Activated naive CD8-positive, alpha-beta T cell treated with anti-CD3 and anti-CD28 coated beads for 36 hours (primary cell): Measurements from ENCODE around the gene STEAP3. TPM values are rescaled to one million over a fixed set of nuclear protein-coding genes. Genes with fewer than 3 reads are reported as not detected.
A peak's percentile ranks its signal among the peaks of the same experiment; 100 is the strongest.

ENCODE experiments used
- DNase-seq: peaks from one replicate; pipeline ENCODE4 v3.0.0; 2021
- H3K27ac Mint-ChIP-seq: one replicate; pipeline ENCODE4 v1.8.0; 2022; ENCODE audit warnings: mild to moderate bottlenecking, moderate library complexity, mixed read lengths
- H3K27me3 Mint-ChIP-seq: one replicate; pipeline ENCODE4 v1.8.0; 2022; ENCODE audit warnings: mild to moderate bottlenecking, mixed read lengths
- H3K36me3 Mint-ChIP-seq: one replicate; pipeline ENCODE4 v1.8.0; 2021; ENCODE audit warnings: mild to moderate bottlenecking, mixed read lengths
- H3K4me1 Mint-ChIP-seq: one replicate; pipeline ENCODE4 v1.8.0; 2021; ENCODE audit warnings: mixed read lengths
- H3K4me3 Mint-ChIP-seq: one replicate; pipeline ENCODE4 v1.8.0; 2022; ENCODE audit warnings: mild to moderate bottlenecking, moderate library complexity, mixed read lengths
- H3K9me3 Mint-ChIP-seq: one replicate; pipeline ENCODE4 v1.8.0; 2022; ENCODE audit warnings: mixed read lengths
- total RNA-seq, 2 experiments: library from RNA; stranded (reverse); gene quantifications; one replicate each; pipeline ENCODE4 v1.2.3, GENCODE V29; 2021

Gene STEAP3
- total RNA-seq, 2 experiments from 2014 or later, result 0.60 to 0.90 TPM

DNA sequence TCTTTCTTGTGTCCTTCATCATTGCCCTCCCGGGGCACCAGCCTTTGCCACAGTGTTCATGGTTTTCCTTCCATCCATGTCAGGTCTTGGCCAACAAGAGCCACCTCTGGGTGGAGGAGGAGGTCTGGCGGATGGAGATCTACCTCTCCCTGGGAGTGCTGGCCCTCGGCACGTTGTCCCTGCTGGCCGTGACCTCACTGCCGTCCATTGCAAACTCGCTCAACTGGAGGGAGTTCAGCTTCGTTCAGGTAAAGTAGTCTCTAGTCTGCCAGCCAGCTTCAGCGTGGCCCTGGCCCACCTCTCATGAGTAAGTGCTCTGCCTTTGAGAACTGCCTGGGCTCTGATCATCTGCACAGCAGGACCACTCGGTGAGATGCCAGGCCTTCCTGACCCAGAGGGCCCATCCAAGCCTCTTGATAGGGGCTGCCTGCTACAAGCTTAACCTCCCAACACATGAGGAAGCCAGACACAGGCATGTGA, 31.0 kb downstream of the STEAP3 start:
- DNase-seq, result no peak
- Mint-ChIP-seq H3K36me3 (no peaks in the 10 kb centered on the region), H3K4me3 (no peak overlapping the region), H3K27ac (no peak overlapping the region), H3K9me3 (no peaks in the 10 kb centered on the region), H3K4me1 (no peaks in the 10 kb centered on the region), H3K27me3 (no peaks in the 10 kb centered on the region)

DNA sequence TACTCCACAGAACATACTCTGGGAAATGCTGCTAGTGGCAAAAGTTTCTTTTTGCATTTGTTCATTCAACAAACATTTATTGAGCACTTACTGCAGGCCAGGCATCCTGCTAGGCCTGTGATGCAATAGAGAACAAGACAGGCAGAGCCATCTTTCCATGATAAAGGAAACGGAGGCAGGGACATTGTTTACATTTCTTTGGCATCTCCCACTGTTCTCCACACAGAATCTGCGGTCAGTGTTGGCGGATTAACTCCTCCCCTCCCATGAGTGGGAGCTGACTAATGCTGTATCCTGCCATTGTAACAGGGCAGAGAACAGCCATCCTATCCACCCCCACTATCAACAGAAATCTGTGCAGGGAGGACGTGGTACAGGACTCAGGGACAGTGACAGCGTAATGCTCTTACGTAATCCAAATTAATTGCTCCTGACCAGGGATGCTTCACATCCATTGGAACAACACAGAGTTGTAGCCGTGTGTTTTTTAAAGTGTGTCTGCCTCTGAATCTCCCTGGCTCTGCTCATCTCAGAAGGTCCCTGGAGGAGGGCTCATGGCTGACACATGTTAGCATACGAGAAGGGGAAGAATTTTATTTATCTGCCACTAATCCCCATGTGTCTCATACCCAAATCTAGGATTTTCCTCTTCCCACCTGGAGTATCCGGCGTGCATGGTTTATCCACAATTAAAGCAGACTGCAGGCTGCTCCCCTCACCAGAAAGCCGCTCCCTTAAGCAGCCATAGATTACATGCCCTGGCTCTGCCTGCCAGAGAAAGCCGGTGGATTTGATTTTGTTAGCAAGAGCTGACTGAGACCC, 32.3 kb downstream of the STEAP3 start:
- Mint-ChIP-seq H3K4me1 (no peaks in the 10 kb centered on the region), H3K27me3 (no peaks in the 10 kb centered on the region), H3K9me3 (no peaks in the 10 kb centered on the region), H3K4me3 (no peak overlapping the region), H3K27ac (no peak overlapping the region), H3K36me3 (no peaks in the 10 kb centered on the region)
- DNase-seq, result no peak

DNA sequence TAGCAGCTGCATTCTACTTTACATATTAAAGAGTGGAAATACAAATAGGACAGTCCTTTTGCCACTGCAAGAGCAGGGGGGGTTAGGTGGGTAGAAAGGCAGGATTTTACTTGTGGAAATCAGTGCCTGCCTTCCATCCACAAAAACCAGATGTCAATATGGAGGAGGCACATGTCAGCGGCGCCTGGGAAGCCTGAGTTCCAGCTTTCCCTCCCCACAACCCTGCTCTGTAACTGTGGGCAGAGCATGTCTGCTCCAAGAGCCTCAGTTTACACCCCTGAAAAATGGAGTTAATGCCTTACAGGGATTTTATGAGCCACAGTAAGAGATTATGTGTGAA, 32.9 kb downstream of the STEAP3 start:
- no peak for DNase-seq
- Mint-ChIP-seq H3K36me3 (no peaks in the 10 kb centered on the region), H3K27ac (no peak overlapping the region), H3K4me3 (no peak overlapping the region), H3K4me1 (no peaks in the 10 kb centered on the region), H3K9me3 (no peaks in the 10 kb centered on the region), H3K27me3 (no peaks in the 10 kb centered on the region)

DNA sequence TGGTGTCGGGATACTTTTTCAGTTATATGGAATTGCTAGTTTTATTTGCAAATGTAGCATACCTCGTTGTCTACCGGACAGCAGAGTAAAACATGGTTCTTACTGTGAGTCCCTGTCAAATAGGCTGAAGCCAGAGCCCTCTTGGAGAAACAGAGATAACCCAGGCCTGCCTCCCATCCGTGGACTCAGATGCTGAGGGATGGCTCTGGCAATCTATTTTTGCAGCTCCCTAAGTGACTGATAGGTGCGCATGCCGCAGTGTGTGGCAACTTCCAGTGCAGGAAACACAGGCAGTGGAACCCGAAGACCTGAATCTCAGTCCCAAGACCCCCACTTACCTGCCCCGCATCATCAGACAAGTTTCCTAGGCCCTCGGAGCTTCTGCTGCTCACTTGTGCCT, 33.6 kb downstream of the STEAP3 start:
- H3K4me3 Mint-ChIP-seq, result no peak overlapping the region
- H3K27me3 Mint-ChIP-seq, result no peaks in the 10 kb centered on the region
- no peaks in the 10 kb centered on the region for H3K4me1 Mint-ChIP-seq
- no peaks in the 10 kb centered on the region for H3K36me3 Mint-ChIP-seq
- H3K9me3 Mint-ChIP-seq, result no peaks in the 10 kb centered on the region
- no peak overlapping the region for H3K27ac Mint-ChIP-seq
- DNase-seq, result no peak

DNA sequence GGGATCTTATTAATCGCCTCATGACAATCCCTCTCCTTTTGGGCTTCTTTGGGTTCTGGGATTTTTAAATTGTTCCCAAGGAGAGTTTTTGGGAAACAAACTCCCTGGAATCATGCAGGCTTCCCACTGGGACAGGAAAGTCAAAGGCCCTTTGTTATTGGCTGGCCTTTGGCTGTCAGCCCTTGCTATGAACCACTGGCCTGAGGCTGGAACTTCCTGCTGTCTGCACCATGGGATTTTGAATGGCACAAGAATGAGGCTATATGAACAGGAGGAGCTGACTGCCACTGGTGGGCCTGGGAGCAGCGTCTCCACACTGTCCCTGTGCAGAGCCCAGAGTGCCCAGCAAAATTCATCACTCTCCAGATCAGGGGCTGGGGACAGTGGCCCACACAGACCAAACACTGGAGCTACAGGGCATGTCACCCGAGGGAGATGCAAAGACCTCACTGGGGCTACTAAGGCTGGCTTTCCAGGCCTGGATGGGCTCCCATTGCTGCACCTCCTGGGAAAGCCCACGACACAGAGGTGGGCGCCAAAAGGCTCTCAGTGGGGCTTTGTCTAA, 35.7 kb downstream of the STEAP3 start:
- no peak overlapping the region for H3K4me3 Mint-ChIP-seq
- no peak overlapping the region for H3K27ac Mint-ChIP-seq
- H3K27me3 Mint-ChIP-seq, result no peaks in the 10 kb centered on the region
- no peaks in the 10 kb centered on the region for H3K4me1 Mint-ChIP-seq
- H3K9me3 Mint-ChIP-seq, result no peaks in the 10 kb centered on the region
- no peak for DNase-seq
- no peaks in the 10 kb centered on the region for H3K36me3 Mint-ChIP-seq

DNA sequence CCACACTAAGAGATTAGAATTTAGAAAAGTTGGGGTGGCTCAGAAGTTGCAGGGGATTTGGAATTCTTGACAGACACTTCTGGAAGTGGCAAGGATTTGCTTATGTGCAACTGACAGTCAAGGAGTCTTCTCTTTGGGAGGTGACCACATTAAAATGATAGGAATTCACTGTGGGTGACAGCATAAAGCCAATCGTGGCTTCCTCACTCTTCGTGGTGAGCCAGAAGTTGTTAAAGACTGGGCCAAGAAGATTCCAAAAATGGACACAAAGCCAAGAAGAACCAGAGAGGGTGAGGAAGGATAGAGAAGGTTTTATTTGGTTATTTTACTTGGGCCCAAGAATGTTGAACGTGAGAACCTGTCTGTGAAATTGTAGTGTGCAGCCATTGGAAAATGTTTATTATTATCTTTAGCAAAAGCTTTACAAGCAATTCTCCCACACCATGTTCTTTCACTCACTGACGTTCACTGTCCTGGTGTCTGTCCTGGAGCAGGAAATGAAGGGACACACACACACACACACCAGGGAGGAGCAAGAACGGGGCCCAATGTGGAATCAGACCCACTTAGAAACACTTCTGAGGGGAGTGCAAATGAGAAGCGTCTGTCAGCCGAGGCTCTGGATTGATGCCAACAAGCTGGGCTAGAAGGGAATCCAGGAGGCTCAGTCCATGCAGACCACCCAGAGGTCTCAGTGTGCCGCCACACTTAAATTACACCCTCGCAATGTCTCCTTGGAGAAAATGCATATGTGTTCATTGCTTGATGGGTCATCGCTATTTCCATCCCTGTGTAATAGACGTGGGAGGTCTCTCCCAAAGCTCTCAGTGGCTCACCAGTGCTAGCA, 37.2 kb downstream of the STEAP3 start:
- no peaks in the 10 kb centered on the region for H3K27me3 Mint-ChIP-seq
- DNase-seq, result no peak
- no peaks in the 10 kb centered on the region for H3K9me3 Mint-ChIP-seq
- no peaks in the 10 kb centered on the region for H3K4me1 Mint-ChIP-seq
- H3K4me3 Mint-ChIP-seq, result no peak overlapping the region
- no peaks in the 10 kb centered on the region for H3K36me3 Mint-ChIP-seq
- no peak overlapping the region for H3K27ac Mint-ChIP-seq

DNA sequence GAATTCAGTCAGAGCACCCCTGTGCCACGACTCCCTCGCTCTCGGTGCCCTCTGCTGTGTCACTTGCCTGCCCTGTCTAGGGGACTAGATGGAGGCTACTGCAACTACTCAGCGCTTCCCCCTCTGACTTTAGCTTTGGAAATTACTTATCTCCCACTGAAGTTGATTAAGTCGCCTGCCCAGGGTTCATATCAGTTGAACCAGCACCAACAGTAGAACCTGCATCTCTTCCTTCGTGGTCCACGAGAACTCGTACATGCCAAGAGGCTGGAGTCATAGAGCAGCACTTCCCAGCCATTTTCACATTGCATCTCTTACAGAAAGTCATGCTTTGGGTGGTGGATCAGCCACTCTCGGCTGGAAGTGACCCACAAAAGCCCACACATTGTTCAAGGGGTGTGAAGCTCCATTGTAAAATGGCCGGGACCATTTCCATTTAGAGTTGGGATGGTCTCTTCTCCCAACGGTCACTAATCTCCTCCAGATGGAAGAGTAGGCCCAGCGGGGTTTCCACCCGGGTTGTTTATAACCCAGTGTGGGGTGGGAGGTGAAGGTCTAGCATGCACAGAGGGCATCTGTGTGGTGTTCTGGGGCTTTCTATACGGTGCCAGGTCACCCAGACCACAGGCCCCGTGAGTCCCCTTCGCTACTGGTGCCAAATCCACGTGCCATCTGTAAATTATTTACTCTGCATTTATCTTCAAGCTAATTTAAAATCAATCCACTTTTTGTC, 38.0 kb downstream of the STEAP3 start:
- H3K27me3 Mint-ChIP-seq, result no peaks in the 10 kb centered on the region

DNA sequence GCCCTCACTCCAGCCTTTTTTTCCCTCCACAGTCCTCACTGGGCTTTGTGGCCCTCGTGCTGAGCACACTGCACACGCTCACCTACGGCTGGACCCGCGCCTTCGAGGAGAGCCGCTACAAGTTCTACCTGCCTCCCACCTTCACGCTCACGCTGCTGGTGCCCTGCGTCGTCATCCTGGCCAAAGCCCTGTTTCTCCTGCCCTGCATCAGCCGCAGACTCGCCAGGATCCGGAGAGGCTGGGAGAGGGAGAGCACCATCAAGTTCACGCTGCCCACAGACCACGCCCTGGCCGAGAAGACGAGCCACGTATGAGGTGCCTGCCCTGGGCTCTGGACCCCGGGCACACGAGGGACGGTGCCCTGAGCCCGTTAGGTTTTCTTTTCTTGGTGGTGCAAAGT, 39.4 kb downstream of the STEAP3 start:
- no peaks in the 10 kb centered on the region for H3K9me3 Mint-ChIP-seq
- DNase-seq, result no peak
- H3K27me3 Mint-ChIP-seq, result no peaks in the 10 kb centered on the region
- no peak overlapping the region for H3K4me3 Mint-ChIP-seq
- no peaks in the 10 kb centered on the region for H3K4me1 Mint-ChIP-seq
- H3K36me3 Mint-ChIP-seq, result no peaks in the 10 kb centered on the region
- no peak overlapping the region for H3K27ac Mint-ChIP-seq

More for the DNA sequence above, 38.0 kb downstream of the STEAP3 start:
- H3K27ac Mint-ChIP-seq, result no peak overlapping the region
- H3K4me1 Mint-ChIP-seq, result no peaks in the 10 kb centered on the region
- H3K36me3 Mint-ChIP-seq, result no peaks in the 10 kb centered on the region
- no peak overlapping the region for H3K4me3 Mint-ChIP-seq
- H3K9me3 Mint-ChIP-seq, result no peaks in the 10 kb centered on the region
- DNase-seq, result no peak

DNA sequence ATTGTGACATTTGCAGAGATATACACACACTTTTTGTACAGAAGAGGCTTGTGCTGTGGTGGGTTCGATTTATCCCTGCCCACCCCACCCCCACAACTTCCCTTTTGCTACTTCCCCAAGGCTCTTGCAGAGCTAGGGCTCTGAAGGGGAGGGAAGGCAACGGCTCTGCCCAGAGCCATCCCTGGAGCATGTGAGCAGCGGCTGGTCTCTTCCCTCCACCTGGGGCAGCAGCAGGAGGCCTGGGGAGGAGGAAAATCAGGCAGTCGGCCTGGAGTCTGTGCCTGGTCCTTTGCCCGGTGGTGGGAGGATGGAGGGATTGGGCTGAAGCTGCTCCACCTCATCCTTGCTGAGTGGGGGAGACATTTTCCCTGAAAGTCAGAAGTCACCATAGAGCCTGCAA, 40.0 kb downstream of the STEAP3 start:
- H3K36me3 Mint-ChIP-seq, result no peaks in the 10 kb centered on the region
- H3K4me1 Mint-ChIP-seq, result no peaks in the 10 kb centered on the region
- no peak overlapping the region for H3K4me3 Mint-ChIP-seq
- H3K27ac Mint-ChIP-seq, result no peak overlapping the region
- no peak for DNase-seq
- no peaks in the 10 kb centered on the region for H3K27me3 Mint-ChIP-seq
- no peaks in the 10 kb centered on the region for H3K9me3 Mint-ChIP-seq

DNA sequence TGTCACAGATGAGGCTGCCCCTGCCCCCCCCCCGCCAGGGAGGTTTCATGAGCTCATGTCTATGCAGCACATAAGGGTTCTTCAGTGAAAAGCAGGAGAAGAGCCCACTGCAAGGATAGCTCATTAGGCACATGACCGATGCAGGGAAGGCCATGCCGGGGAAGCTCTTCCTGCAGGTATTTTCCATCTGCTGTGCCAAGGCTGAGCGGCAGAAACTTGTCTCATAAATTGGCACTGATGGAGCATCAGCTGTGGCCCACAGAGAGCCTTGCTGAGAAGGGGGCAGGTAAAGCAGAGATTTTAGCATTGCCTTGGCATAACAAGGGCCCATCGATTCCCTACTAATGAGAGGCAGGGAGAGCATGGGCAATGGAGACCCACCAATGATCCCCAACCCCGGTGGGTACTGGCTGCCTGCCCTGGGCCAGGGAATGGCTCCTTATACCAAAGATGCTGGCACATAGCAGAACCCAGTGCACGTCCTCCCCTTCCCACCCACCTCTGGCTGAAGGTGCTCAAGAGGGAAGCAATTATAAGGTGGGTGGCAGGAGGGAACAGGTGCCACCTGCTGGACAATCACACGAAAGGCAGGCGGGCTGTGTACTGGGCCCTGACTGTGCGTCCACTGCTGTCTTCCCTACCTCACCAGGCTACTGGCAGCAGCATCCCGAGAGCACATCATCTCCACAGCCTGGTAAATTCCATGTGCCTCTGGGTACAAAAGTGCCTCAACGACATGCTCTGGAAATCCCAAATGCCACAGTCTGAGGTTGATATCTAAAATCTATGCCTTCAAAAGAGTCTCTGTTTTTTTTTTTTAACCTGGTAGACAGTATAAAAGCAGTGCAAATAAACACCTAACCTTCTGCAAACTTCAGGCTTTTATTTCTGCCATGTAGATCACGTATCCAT, 41.4 kb downstream of the STEAP3 start:
- peak; percentile 27 for DNase-seq
- no peak overlapping the region for H3K4me3 Mint-ChIP-seq
- H3K9me3 Mint-ChIP-seq, result no peaks in the 10 kb centered on the region
- H3K36me3 Mint-ChIP-seq, result peaks cover 2% of the 10 kb centered on the region
- H3K4me1 Mint-ChIP-seq, result no peaks in the 10 kb centered on the region
- H3K27me3 Mint-ChIP-seq, result no peaks in the 10 kb centered on the region
- H3K27ac Mint-ChIP-seq, result no peak overlapping the region

DNA sequence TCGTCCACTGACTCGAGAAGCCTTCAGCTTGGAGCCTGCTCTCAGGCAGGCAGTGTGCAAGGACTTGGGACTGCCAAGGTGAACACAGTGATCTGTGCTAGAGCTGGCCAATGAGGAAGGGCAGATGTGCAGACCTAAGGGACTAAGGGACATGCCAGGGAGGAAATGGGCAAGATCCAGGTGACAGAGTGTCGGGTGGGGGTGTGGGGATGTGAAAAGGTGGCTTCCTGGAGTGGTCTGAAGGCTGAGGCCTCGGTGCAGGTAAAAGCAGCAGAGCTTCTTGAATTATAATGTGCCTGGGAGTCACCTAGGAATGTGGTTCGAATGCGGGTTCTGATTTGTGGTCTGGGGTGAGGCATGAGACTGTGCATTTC, 42.0 kb downstream of the STEAP3 start:
- no peaks in the 10 kb centered on the region for H3K27me3 Mint-ChIP-seq
- no peak overlapping the region for H3K4me3 Mint-ChIP-seq
- H3K9me3 Mint-ChIP-seq, result no peaks in the 10 kb centered on the region
- H3K27ac Mint-ChIP-seq, result no peak overlapping the region
- no peak for DNase-seq
- H3K36me3 Mint-ChIP-seq, result peaks cover 2% of the 10 kb centered on the region
- H3K4me1 Mint-ChIP-seq, result no peaks in the 10 kb centered on the region

DNA sequence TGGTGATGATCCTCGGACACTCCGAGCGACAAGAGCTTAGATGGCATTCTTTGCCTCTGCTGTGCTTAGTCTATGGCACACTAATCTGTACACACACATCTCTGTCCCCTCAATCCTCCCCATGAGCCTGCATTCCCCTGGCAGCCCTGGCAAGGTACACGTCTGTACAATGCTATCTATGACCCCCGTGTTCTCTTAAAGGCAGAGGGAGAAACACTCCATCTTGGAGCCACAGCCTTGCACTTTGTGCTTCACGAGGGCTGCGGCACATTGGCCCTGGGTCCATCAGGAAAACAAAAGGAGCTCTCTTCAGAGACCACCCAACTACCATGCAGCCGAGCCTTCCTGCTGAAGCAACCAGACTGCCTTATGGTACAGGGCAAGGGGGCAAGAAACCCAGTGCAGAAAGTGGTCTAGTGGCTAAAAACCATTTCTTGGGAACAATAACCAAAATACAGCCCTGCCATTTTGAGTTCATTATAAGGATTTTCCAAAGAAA, 42.5 kb downstream of the STEAP3 start:
- no peak overlapping the region for H3K27ac Mint-ChIP-seq
- peaks cover 2% of the 10 kb centered on the region for H3K36me3 Mint-ChIP-seq
- no peak for DNase-seq
- no peaks in the 10 kb centered on the region for H3K9me3 Mint-ChIP-seq
- no peaks in the 10 kb centered on the region for H3K4me1 Mint-ChIP-seq
- H3K4me3 Mint-ChIP-seq, result no peak overlapping the region
- no peaks in the 10 kb centered on the region for H3K27me3 Mint-ChIP-seq

DNA sequence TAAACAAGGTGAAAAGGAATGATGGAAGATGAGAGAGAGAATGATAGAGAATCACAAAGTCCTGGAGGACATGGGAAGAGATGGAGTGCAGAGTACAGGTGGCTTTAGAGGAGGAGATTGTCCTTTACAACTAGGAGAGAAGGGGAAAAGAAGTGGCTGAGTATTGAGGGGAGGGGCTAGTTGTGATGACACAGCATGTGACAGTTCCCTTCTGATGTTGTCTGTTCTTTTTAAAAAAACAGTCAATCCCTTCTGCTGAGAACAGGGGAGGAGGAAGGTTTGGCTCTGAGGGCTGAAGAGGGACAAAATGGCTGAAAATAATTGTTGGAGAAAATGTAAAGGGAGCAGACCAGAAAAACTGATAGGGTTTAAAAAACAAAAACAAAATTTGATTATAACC, 44.0 kb downstream of the STEAP3 start:
- peaks cover 2% of the 10 kb centered on the region for H3K36me3 Mint-ChIP-seq
- no peak overlapping the region for H3K4me3 Mint-ChIP-seq
- H3K4me1 Mint-ChIP-seq, result no peaks in the 10 kb centered on the region
- H3K9me3 Mint-ChIP-seq, result peaks cover 3% of the 10 kb centered on the region
- H3K27me3 Mint-ChIP-seq, result no peaks in the 10 kb centered on the region
- H3K27ac Mint-ChIP-seq, result no peak overlapping the region
- DNase-seq, result no peak

DNA sequence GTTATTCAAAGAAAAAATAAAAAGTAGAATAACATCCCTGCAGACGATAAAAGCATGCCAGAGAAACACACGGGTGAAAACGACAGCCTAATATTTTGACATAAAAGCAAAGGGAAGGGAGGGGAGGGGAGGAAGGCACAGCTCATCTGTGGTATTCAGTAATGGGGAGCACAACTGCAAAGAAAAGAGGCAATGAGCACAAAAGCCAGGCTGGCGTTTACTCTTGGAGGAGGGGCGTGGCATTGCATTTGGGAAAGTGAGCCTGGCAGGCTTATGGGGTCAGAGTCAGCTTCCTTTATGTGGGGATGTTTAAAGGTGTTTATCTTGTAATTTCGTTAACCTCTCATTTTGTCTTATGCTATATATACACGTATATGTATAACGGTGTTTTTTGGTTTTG, 53.2 kb downstream of the STEAP3 start:
- peaks cover 2% of the 10 kb centered on the region for H3K9me3 Mint-ChIP-seq

More for the DNA sequence above, 53.2 kb downstream of the STEAP3 start:
- Mint-ChIP-seq H3K36me3 (no peaks in the 10 kb centered on the region), H3K4me1 (no peaks in the 10 kb centered on the region), H3K27me3 (no peaks in the 10 kb centered on the region), H3K4me3 (no peak overlapping the region), H3K27ac (no peak overlapping the region)
- DNase-seq, result no peak
